Fibroblast of upper back skin (primary cell): ENCODE measurements around the gene PRKRIP1.
"Not testable (repeated sequence)": the region's sequence is repeated elsewhere in the genome, so short reads cannot be mapped to it uniquely, and the experiment has no call there.

Source experiments
- DNase-seq: peaks from one replicate; pipeline ENCODE4 v3.0.0-alpha.2; 2013

Gene PRKRIP1

GRCh38 chr7:102432442-102433218 is 36.5 kb downstream of the PRKRIP1 start:
- DNase-seq, result no peak

DNA sequence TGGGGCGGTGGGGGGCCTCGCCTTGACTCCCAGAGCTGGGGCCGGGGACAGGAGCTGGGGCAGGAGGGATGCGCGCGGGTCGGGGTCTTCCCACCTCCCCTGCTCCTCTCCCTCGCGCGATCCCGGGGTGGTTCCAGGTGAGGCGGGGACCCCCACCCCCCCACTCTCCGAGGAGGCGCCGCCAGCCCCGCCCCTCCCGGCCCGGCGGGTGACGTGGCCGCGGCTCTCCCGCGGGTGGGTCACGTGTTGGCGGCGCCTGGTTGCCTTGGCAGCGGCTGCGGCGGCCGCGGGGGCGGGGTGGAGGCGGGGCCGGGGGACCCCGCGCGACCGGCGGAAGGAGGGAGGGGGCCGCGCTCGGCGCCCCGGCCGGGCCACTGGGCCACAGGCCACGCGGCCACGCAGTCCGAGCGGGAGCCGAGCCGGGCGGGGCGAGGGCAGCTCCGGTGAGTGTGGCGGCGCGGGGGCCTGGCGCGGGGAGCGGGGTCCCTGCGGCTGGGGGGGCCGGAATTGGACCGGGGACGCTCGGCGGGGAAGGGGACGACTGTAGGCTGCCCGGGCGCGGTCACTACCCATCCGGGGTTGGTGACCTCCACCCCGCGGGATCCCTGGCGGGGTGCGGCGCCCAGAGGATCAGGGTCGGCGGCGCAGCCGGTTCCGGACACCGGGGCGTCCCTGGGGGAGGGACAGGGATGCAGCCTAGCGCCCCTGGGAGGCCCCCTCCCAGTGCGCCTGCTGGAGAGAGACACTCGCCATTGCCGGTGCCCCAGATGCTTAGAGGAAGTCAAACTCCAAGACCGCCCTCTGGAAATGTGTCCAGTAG is 37.3 kb downstream of the PRKRIP1 start, which contains the start of gene ORAI2:
ORAI2 (plus strand) TSS at position 357 of the 820 bp plus-strand sequence. CDS start 5,382 bp downstream, outside the sequence.
- peak; percentile 66 for DNase-seq

DNA sequence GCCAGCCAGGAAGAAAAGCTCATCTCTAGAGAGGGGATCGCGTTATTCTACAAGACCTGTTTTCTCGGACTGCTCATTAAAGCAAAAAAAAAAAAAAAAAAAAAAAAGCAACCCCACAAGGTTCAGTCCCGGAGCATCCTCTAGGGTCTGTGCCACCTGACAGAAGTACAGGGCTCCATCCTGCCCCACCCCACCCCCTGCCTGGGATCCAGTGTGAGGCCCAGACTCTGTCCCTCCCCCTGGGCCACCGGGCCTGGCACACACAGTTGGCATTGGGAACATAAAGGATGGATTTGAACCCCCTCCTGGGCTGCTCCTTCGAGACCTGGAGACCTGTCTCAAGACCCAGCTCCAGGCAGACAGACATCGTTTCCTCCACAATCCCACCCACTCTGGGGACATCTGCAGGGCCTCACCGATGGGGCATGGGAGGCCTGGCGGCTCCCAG is 37.9 kb downstream of the PRKRIP1 start:
- DNase-seq, result peak; percentile 23

DNA sequence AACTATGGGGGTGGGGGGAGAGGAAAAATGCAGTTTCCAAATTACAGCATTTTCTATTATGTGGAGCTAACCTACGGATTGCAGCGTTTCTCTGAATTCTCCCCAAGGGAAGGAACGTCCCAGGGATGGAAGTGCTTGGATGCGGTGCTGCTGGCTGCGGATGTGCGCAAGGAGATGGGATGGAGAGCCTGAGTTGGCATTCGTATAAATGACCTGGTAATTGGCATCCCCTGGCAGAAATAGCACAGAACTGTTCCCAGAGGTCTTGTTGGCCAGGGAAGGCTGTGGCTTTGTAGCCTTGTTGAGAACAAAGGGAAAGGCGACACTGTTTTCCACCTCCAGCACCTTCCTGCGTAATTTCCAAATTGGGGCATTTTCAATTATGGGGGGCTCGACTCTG is 40.0 kb downstream of the PRKRIP1 start:
- DNase-seq, result no peak

- peak; percentile 75 for DNase-seq
Measured at GRCh38 chr7:102439963-102440795, 44.0 kb downstream of the PRKRIP1 start.

DNA sequence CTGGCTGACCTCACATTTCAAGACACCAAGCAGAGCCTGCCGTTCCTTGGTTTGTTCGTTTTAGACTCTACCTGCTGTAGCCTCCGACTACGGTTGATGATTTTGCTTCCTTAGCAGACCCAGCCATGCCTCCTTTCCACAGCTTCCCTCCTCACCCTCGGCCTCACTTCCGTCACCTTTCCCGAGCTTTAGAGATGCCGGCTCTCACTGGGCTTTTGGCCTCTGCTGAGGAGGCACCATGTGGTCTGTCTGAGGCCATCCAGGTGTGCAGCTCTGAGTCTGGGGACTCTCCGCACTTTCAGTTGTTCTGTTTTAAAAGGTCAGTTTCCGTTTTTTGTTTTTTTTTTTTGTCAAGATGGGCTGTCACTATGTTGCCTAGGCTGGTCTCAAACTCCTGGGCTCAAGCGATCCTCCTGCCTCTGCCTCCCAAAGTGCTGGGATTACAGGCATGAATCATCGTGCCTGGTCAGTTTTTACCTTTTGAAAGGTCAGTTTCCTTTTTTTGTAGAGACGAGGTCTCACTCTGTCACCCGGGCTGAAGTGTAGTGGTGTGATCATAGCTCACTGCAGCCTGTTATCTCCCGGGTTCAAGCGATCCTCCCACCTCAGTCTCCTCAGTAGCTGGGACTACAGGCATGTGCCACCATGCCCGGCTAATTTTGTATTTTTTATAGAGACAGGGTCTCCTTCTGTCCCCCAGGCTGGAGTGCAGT is 49.0 kb downstream of the PRKRIP1 start:
- no peak for DNase-seq

DNA sequence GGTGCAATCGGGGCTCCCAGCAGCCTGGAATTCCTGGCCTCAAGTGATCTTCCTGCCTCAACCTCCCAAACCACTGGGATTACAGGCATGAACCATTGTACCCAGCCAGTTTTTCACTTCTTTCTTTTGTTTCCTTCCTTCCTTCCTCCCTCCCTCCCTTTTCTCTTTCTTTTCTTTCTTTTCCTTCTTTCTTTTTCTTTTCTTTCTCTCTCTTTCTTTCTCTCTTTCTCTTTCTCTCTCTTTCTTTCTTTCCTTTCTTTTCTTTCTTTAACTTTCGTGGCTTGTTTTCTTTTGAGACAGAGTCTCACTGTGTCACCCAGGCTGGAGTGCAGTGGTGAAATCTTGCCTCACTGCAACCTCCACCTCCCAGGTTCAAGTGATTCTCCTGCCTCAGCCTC is 49.5 kb downstream of the PRKRIP1 start:
- DNase-seq, result no peak

GRCh38 chr7:102446387-102447156 is 50.4 kb downstream of the PRKRIP1 start:
- DNase-seq, result no peak

DNA sequence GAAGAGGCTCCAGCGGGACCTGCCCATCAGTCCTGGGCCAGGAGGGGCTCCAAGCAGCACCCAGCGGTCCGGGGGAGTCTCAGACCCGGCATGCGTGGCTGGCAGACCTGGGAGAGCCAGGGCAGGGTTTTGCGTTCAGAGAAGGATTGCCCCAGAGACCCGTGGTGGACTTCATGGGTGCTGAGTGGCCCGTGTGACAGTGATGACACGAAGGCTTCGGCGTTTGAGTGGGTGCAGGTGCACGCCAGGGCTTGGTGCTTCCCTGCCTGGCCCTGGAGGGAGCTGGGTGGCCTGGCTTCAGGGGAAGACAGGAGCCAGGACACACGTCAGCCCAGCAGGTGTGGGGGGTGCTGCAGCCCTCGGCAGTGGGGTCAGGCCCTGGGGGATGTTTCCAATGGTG is 51.1 kb downstream of the PRKRIP1 start:
- DNase-seq, result no peak

DNA sequence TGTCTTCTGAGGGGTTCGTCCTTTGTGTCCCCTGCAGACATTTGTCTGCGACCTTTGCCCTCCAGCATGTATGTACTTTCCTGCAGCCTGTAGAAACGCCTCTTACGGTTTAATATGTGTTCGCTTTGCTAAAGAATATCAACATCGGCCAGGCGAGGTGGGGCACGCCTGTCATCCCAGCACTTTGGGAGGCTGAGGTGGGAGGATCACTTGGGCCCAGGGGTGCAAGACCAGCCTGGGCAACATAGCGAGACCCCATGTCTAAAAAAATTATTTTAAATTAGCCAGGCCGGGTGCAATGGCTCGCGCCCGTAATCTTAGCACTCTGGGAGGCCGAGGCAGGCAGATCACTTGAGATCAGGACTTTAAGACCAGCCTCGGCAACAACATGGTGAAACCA is 53.0 kb downstream of the PRKRIP1 start:
- no peak for DNase-seq

- no peak for DNase-seq
Measured at GRCh38 chr7:102450242-102450641, 54.1 kb downstream of the PRKRIP1 start.

DNA sequence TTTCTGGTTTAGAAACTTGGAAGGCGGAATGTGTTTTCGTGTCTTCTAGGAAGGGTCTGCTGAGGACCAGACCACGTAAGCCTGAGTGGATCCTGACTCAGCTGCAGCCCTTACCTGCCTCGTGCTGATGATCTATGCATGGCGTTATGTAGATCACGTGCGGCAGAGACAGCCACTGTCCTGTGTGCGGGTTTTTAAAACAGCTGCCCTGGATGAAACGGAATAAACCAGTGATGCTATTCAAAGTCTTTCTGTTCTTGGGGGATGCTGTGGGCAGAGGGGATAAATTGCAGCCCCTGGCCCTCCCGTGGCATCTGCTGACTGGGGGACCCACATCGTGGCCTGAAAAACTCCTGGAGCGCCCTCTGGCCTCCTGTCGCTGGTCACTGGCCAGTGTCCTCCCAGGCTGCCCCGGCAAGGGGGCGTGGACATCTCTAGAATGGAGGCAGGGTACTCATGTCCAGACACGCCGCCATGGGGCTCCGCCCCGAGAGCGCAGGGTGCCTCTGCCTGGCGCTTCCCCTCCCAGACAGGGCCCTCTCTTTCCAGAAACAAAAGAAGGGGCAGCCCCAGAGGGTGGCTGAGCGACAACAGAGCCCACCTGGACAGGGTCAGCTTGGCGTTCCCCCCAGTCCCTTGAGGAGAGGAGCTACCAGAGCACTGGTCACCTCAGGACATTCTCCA is 55.4 kb downstream of the PRKRIP1 start:
- DNase-seq, result no peak

- DNase-seq, result no peak
Measured at GRCh38 chr7:102452451-102452850, 56.3 kb downstream of the PRKRIP1 start.

GRCh38 chr7:102453319-102453718 is 57.2 kb downstream of the PRKRIP1 start:
- no peak for DNase-seq

- DNase-seq, result no peak
Measured at GRCh38 chr7:102454468-102454867, 58.3 kb downstream of the PRKRIP1 start.

GRCh38 chr7:102454932-102455331 is 58.8 kb downstream of the PRKRIP1 start:
- not testable (repeated sequence) for DNase-seq

GRCh38 chr7:102455596-102455995 is 59.4 kb downstream of the PRKRIP1 start:
- no peak for DNase-seq

- DNase-seq, result peak; percentile 44
Measured at GRCh38 chr7:102456327-102456726, 60.2 kb downstream of the PRKRIP1 start.

- DNase-seq, result no peak
Measured at GRCh38 chr7:102457352-102457924, 61.3 kb downstream of the PRKRIP1 start.

DNA sequence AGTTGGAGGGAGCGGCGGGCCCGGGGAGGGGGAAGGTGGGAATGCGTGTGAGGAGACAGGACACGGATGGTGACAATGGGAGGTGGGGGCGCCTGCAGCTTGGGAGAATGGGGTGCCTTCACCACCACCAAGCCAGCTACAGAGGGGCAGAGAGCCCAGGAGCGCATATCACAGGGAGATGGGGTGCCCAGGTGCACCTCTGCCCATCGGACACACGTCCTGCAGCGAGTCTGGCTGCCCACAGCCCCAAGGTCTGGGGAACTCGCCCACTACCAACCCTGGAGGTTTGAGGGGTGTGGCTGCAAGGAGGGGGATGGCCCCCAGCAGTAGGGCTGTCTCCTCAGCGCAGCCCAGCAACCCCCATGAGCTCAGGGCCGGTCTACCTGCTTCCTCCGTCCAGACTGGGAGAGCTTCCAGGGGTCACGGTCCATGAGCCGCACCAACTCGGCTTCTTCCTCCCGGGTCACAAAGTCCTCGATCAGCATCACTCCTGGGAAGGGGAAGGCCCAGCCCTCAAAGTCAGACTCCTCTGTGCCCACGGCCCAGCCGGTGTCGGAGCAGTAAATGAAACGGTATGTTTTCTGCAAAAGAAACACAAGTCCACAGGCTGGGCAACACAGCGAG is 63.2 kb downstream of the PRKRIP1 start:
- DNase-seq, result no peak
